ENCODE data around the gene SMC1A.

- TF ChIP-seq CTCF (IDR thresholded peaks at IDR 0.05) (no peak), EZH2phosphoT487 (IDR thresholded peaks at IDR 0.05) (no peak), EZH2 (IDR thresholded peaks at IDR 0.05) (no peak)
Measured at GRCh38 chrX:53356186-53356585, 66.3 kb downstream of the SMC1A start.
